Activated naive CD4-positive, alpha-beta T cell (primary cell): Measurements from ENCODE around the gene STK33.
"Not testable (repeated sequence)": the region's sequence is repeated elsewhere in the genome, so short reads cannot be mapped to it uniquely, and the experiment has no call there.

ENCODE experiments used
- DNase-seq, 4 experiments: peaks; one replicate each; lab custom pipeline; 2025; lab: John Stamatoyannopoulos, UW

STK33 gene

GRCh38 chr11:8543278-8543677, 50.8 kb downstream of the STK33 start:
- no peak for DNase-seq

- no peak for DNase-seq
Measured at GRCh38 chr11:8541448-8541847, 52.6 kb downstream of the STK33 start.

GRCh38 chr11:8533332-8533731, 60.7 kb downstream of the STK33 start:
- no peak for DNase-seq

- DNase-seq = no peak
Measured at GRCh38 chr11:8532475-8532874, 61.6 kb downstream of the STK33 start.

GRCh38 chr11:8531982-8532381, 62.0 kb downstream of the STK33 start:
- no peak for DNase-seq

GRCh38 chr11:8531312-8531711, 62.7 kb downstream of the STK33 start:
- DNase-seq = no peak

- no peak for DNase-seq
Measured at GRCh38 chr11:8527939-8528338, 66.1 kb downstream of the STK33 start.

GRCh38 chr11:8523396-8523795, 70.6 kb downstream of the STK33 start:
- no peak for DNase-seq

- no peak for DNase-seq
Measured at GRCh38 chr11:8512547-8512946, 81.5 kb downstream of the STK33 start.

- DNase-seq = no peak
Measured at GRCh38 chr11:8503910-8504364, 90.1 kb downstream of the STK33 start.

GRCh38 chr11:8501836-8502235, 92.2 kb downstream of the STK33 start:
- no peak for DNase-seq

GRCh38 chr11:8488395-8488794, 105.6 kb downstream of the STK33 start:
- DNase-seq = no peak

GRCh38 chr11:8487261-8487660, 106.8 kb downstream of the STK33 start:
- DNase-seq = no peak

- no peak for DNase-seq
Measured at GRCh38 chr11:8484251-8484650, 109.8 kb downstream of the STK33 start.

- no peak for DNase-seq
Measured at GRCh38 chr11:8480858-8481257, 113.2 kb downstream of the STK33 start.

- DNase-seq = no peak
Measured at GRCh38 chr11:8477680-8478079, 116.3 kb downstream of the STK33 start.

- DNase-seq = no peak
Measured at GRCh38 chr11:8477151-8477550, 116.9 kb downstream of the STK33 start.

- not testable (repeated sequence) for DNase-seq
Measured at GRCh38 chr11:8467806-8468205, 126.2 kb downstream of the STK33 start.

GRCh38 chr11:8467356-8467755, 126.7 kb downstream of the STK33 start:
- not testable (repeated sequence) for DNase-seq

- DNase-seq = not testable (repeated sequence)
Measured at GRCh38 chr11:8466884-8467283, 127.1 kb downstream of the STK33 start.

GRCh38 chr11:8459711-8460399, 134.2 kb downstream of the STK33 start:
- no peak for DNase-seq

GRCh38 chr11:8442301-8442700, 151.7 kb downstream of the STK33 start:
- no peak for DNase-seq

- no peak for DNase-seq
Measured at GRCh38 chr11:8440649-8441048, 153.4 kb downstream of the STK33 start.

- no peak for DNase-seq
Measured at GRCh38 chr11:8429483-8429882, 164.5 kb downstream of the STK33 start.
